AG09319 (cell line): ENCODE measurements around the gene PARP15.
"Not testable (repeated sequence)": the region's sequence is repeated elsewhere in the genome, so short reads cannot be mapped to it uniquely, and the experiment has no call there.

Experiments
- DNase-seq: peaks from one replicate; pipeline ENCODE4 v3.0.0-alpha.2; 2010; ENCODE audit warnings: low read depth; ENCODE audit errors: extremely low read depth
- CTCF ChIP-seq: IDR thresholded peaks from 2 replicates; pipeline ENCODE4 v1.5.1; 2011; ENCODE audit warnings: low read depth, mild to moderate bottlenecking, inconsistent platforms, low read length, moderate library complexity

Gene PARP15

GRCh38 chr3:122559906-122560305, 17.5 kb upstream of the PARP15 start:
- DNase-seq, result no peak
- TF ChIP-seq CTCF, result no peak

- peak; percentile 57 for TF ChIP-seq CTCF
- no peak for DNase-seq
Measured at GRCh38 chr3:122560680-122561079, 16.8 kb upstream of the PARP15 start.

GRCh38 chr3:122562923-122563716, 14.3 kb upstream of the PARP15 start:
- no peak for TF ChIP-seq CTCF
- no peak for DNase-seq

GRCh38 chr3:122563717-122564025, 13.8 kb upstream of the PARP15 start:
- DNase-seq, result no peak
- no peak for TF ChIP-seq CTCF

GRCh38 chr3:122564155-122564912, 13.1 kb upstream of the PARP15 start, which contains the start of the genes DTX3L and PARP9:
TSS of gene DTX3L (plus strand) at chr3:122564338. CDS start at chr3:122564427, 89 bp downstream.
TSS of gene PARP9 (minus strand) at chr3:122564300. CDS start at chr3:122559620, 4,680 bp downstream.
- TF ChIP-seq CTCF, result no peak
- DNase-seq, result peak; percentile 47

GRCh38 chr3:122568131-122568530, 9.3 kb upstream of the PARP15 start:
- not testable (repeated sequence) for DNase-seq

GRCh38 chr3:122568755-122569154, 8.7 kb upstream of the PARP15 start:
- no peak for TF ChIP-seq CTCF
- no peak for DNase-seq
